Esophagus muscularis mucosa (tissue), 3 donors: ENCODE data around the gene USP20.

Experiments
- POLR2A ChIP-seq: fragments of 450-650 bp; IDR thresholded peaks from one replicate; pipeline ENCODE4 v1.6.1; 2017; ENCODE audit warnings: antibody characterized with exemption, moderate library complexity, mild to moderate bottlenecking, low read depth
- POLR2AphosphoS5 ChIP-seq, 2 donors: sonication (generic); formaldehyde crosslinking; IDR thresholded peaks; one replicate each; pipeline ENCODE4 v1.6.1; 2017; ENCODE audit warnings: antibody characterized with exemption in 2 of 2
- TF ChIP-seq, protein P1 (sequence below), 3 experiments: fragments of 200-600 bp in 2 of 3; fragments of 450-650 bp in 1 of 3; sonication (generic) in 2 of 3; IDR thresholded peaks; one replicate each; pipeline ENCODE4 v1.5.1; 2017 to 2019; ENCODE audit warnings: antibody characterized with exemption in 3 of 3, mild to moderate bottlenecking in 2 of 3, moderate library complexity in 1 of 3

DNA sequence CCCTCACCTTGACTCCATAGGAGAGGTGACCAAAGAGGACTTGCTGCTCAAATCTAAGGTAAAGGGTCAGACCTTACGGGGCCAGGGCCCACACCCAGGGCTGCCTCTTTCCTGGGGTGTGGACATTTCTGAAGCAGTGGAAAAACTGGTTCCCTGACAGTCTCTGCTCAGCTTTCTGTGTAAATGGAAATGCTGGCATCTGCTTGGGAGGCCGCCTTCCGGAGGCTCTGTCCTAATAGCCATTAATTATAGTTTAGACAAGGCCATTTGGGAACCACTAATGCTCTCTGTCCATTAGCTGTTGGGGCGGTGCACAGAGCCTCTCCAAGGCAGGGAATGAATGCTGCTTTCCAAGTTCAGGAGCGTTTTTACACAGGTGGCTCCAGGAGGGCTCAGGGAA is 17.3 kb downstream of the USP20 start:
- TF ChIP-seq, protein P1, sequence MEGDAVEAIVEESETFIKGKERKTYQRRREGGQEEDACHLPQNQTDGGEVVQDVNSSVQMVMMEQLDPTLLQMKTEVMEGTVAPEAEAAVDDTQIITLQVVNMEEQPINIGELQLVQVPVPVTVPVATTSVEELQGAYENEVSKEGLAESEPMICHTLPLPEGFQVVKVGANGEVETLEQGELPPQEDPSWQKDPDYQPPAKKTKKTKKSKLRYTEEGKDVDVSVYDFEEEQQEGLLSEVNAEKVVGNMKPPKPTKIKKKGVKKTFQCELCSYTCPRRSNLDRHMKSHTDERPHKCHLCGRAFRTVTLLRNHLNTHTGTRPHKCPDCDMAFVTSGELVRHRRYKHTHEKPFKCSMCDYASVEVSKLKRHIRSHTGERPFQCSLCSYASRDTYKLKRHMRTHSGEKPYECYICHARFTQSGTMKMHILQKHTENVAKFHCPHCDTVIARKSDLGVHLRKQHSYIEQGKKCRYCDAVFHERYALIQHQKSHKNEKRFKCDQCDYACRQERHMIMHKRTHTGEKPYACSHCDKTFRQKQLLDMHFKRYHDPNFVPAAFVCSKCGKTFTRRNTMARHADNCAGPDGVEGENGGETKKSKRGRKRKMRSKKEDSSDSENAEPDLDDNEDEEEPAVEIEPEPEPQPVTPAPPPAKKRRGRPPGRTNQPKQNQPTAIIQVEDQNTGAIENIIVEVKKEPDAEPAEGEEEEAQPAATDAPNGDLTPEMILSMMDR (IDR thresholded peaks at IDR 0.05), result no peak
- no peak for TF ChIP-seq POLR2A
- TF ChIP-seq POLR2AphosphoS5 (IDR thresholded peaks at IDR 0.05), result peak in 1 of 2 donors; percentile 5
